Mucosa of descending colon (tissue), 3 donors: Measurements from ENCODE around the gene HEBP2. TPM values are rescaled to one million over a fixed set of nuclear protein-coding genes. Genes with fewer than 3 reads are reported as not detected.

Experiments used
- ATAC-seq: fragments of 200-7000 bp; cut with Tn5 transposase; one replicate; pipeline ENCODE4 v1.9.1; 2020; ENCODE audit warnings: mild to moderate bottlenecking, moderate library complexity
- DNase-seq, 3 donors: peaks; one replicate each; pipeline ENCODE4 v3.0.0-alpha.2; 2020
- H3K36me3 ChIP-seq: fragments of 200-600 bp; one replicate; pipeline ENCODE4 v1.8.0; 2021; ENCODE audit warnings: low read depth, mild to moderate bottlenecking
- H3K4me1 ChIP-seq: fragments of 200-600 bp; one replicate; pipeline ENCODE4 v1.8.0; 2021; ENCODE audit warnings: low read depth, mild to moderate bottlenecking
- H3K4me3 ChIP-seq: fragments of 200-600 bp; one replicate; pipeline ENCODE4 v1.8.0; 2021; ENCODE audit warnings: mild to moderate bottlenecking
- H3K9me3 ChIP-seq: fragments of 200-600 bp; one replicate; pipeline ENCODE4 v1.8.0; 2021; ENCODE audit warnings: mild to moderate bottlenecking
- intact Hi-C, 2 donors: fragments of 100-400 bp; cut with DNase I in 1 of 2; cut with micrococcal nuclease in 1 of 2; formaldehyde crosslinking; loops; one replicate each; pipeline versions ENCODE4 v1.11.0 to v1.11.1; 2022; cut with DNase I, micrococcal nuclease
- total RNA-seq, 3 donors: library from RNA; stranded (reverse); fragmentation: NEBNext Ultra II Directional in 2 of 3; extraction: Animal tissue kit (Norgen Biotek cat#: 25700) in 2 of 3; gene quantifications; one replicate each; pipeline versions ENCODE4 v1.2.1 to v1.2.4, GENCODE V29; 2021 to 2023
- TF ChIP-seq, protein P1 (sequence below): fragments of 200-600 bp; IDR thresholded peaks from one replicate; pipeline ENCODE4 v1.8.0; 2022; ENCODE audit warnings: antibody characterized with exemption, mild to moderate bottlenecking
- donor health status: DM: no; HTN: no; CAD: no; lungs with moderate emphysema.
- donor health status: DM: no; HTN: no; CAD: no.
- donor health status: DM: no; HTN: yes; CAD: no.

Gene HEBP2
- total RNA-seq, 3 donors from 2014 or later, result 78.5 to 101 (median 88.7) TPM

DNA sequence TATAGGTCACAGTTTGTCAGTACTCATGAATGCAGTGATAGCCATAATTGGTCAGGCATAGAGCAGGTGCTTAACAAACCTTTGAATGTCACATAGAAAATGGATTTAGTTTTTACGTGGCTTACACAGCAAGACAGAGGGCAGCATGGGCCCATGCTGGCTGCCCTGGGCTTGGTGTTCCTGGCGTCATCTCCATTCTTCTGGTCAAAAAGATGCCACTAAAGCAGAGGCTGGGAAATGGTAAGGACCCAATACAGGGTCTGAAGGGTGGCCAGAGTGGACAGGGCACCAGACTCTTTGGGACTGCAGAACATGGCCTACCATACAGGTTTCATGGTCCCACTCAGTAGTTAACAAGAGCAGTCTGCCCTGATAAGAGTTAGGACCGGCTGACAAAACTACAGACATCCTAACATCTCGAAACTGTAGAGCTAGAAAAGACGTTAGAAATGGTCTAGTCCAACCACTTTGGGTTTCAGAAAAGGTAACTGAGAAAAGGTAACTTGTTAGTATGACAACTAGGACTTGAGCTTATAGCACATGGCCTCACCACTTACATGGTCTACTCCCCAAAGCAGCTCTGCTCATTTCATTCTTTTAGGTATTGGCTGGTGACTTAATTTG is 22.6 kb downstream of the HEBP2 start:
- Histone ChIP-seq H3K36me3 (no peaks in the 10 kb centered on the region), H3K4me1 (peaks cover 3% of the 10 kb centered on the region), H3K9me3 (no peaks in the 10 kb centered on the region), H3K4me3 (no peak overlapping the region)
- no peak for DNase-seq
- TF ChIP-seq, protein P1, sequence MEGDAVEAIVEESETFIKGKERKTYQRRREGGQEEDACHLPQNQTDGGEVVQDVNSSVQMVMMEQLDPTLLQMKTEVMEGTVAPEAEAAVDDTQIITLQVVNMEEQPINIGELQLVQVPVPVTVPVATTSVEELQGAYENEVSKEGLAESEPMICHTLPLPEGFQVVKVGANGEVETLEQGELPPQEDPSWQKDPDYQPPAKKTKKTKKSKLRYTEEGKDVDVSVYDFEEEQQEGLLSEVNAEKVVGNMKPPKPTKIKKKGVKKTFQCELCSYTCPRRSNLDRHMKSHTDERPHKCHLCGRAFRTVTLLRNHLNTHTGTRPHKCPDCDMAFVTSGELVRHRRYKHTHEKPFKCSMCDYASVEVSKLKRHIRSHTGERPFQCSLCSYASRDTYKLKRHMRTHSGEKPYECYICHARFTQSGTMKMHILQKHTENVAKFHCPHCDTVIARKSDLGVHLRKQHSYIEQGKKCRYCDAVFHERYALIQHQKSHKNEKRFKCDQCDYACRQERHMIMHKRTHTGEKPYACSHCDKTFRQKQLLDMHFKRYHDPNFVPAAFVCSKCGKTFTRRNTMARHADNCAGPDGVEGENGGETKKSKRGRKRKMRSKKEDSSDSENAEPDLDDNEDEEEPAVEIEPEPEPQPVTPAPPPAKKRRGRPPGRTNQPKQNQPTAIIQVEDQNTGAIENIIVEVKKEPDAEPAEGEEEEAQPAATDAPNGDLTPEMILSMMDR, result no peak
- intact Hi-C loops, result loop anchor here (5.0 to 10.0 kb wide), 4 partner anchors 81 to 166 kb away; no protein-coding TSS in a partner anchor
- no peak for ATAC-seq

DNA sequence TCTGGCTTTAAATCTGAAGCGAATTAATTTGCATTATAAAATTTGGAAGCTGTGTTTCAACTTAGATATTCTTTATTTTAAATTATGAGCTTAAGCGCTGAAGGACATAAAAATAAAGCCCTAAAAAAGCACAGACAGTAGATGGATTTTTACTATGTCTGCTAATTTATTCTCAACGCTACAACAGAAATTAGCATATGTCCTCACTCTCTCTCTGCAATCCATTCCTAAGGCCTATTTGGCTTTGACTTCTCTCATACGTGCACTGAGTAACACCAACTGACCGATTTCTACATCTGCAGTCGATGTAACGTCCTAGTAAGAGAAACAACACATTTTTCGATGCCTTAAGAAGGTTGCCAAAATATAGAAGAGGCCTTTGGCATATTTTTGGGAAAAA is 23.7 kb downstream of the HEBP2 start:
- ATAC-seq, result no peak
- Histone ChIP-seq H3K9me3 (no peaks in the 10 kb centered on the region), H3K36me3 (no peaks in the 10 kb centered on the region), H3K4me3 (no peak overlapping the region), H3K4me1 (peaks cover 3% of the 10 kb centered on the region)
- no peak for DNase-seq
- intact Hi-C loops, result loop anchor here (5.0 to 10.0 kb wide), 4 partner anchors 80 to 165 kb away; no protein-coding TSS in a partner anchor
- TF ChIP-seq, protein P1, result no peak

DNA sequence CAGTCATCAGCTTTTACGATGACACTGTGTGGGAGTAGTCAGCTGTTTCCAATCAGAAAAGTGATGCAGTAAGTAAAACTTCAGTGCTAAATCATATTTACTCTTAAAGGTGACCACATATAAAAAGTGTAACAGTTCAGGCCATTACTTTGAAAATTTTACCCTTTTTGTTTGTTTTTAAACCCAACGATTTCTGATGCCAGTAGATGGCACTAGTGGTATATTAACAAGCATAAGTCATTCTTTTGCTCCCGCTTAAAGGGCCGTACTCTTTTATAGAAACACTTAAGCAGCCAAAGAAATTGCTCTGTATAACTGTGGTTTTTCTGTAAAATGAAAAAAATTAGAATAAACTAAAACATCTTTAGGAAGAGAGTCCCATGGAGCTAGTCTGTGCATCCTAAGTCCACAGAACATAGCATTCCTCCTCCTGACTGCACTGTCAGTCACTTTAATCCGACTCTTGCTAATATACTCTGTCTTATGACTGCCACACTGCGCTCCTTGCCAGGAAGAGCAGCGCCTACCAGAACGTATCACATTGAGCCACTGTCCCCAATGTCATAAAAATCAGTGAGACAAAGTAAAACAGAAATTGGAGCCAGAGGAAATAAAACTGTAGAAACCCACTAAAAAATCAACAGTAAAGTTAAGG is 25.0 kb downstream of the HEBP2 start:
- Histone ChIP-seq H3K4me3 (no peak overlapping the region), H3K4me1 (peaks cover 3% of the 10 kb centered on the region), H3K36me3 (no peaks in the 10 kb centered on the region), H3K9me3 (no peaks in the 10 kb centered on the region)
- peak in 1 of 3 donors; percentile 66 for DNase-seq
- TF ChIP-seq, protein P1, result no peak
- intact Hi-C loops, result loop anchor here (5.0 to 10.0 kb wide), 4 partner anchors 78 to 163 kb away; no protein-coding TSS in a partner anchor
- ATAC-seq, result peak; percentile 62

DNA sequence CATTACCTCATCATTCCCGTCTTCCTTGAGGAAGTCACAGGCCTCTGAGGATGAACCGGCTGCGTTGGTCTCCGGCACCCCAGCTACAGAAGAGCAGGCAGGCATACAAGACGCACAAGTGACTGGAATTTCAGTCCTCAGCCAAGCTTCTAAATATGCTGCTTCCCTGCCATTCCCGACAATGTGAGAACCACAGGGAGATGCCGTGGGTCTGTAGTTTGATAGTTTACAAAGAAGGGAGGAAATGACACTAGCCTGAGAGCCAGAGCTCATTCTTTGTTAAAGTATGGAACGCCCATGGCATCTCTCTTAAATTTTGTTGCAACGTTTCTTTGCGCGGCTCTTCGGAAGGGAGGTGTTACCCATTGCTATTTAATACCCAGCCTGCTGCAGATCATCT is 25.7 kb downstream of the HEBP2 start:
- intact Hi-C loops, result loop anchor here (5.0 to 10.0 kb wide), 4 partner anchors 78 to 163 kb away; no protein-coding TSS in a partner anchor
- Histone ChIP-seq H3K36me3 (no peaks in the 10 kb centered on the region), H3K4me3 (no peak overlapping the region), H3K9me3 (no peaks in the 10 kb centered on the region), H3K4me1 (peaks cover 3% of the 10 kb centered on the region)
- no peak for ATAC-seq
- TF ChIP-seq, protein P1, result no peak
- no peak for DNase-seq

DNA sequence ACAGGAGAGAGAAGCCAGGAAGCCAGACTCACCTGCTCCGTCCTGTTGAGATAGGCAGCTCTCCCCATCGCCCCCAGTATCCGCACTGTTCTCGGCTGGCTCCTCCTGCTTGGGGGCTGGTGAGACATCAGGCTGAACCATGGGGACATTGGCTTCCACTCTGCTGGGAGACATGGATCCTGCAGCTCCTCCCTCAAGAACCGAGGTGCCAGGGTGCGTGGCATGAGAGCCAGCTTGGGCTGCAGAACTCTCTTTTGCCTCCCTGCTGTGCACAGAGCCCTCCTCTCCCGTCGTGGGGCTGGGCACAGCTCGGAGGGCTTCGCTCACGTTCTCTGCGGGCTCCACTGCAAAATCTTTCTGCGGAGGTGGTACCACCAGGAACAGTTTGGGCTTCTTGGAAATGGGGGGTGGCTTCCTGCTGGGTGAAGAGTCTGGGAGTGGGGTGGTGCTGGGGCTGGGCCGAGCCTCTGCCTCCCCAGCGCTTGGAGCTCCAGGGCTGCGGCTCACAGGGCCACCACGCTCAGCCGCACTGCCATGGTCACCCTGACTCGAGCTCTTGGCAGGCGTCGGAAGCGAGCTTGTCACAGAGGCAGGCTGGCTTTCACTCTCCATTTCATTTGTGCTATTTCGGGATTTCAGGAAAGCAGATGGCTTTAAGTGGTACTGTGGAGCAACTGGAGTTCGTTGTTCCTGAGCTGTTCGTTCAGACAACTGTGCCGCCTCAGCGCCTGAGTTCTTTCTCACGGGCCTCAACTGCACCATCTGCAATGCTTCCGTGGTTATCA is 26.5 kb downstream of the HEBP2 start:
- ATAC-seq, result peak; percentile 5
- DNase-seq, result no peak
- H3K36me3 ChIP-seq, result no peaks in the 10 kb centered on the region
- H3K4me1 ChIP-seq, result peaks cover 3% of the 10 kb centered on the region
- TF ChIP-seq, protein P1, result no peak
- H3K9me3 ChIP-seq, result no peaks in the 10 kb centered on the region
- no peak overlapping the region for H3K4me3 ChIP-seq
- intact Hi-C loops, result no loop called here
